HG03520 (cell line): ENCODE measurements around the gene EXOC4.

Experiments used
- ATAC-seq: cut with Tn5 transposase; IDR thresholded peaks from one replicate; pipeline ENCODE4 v1.9.1; 2021; ENCODE audit warnings: mild to moderate bottlenecking, moderate library complexity; ENCODE audit not compliant: unreplicated experiment

Gene EXOC4

GRCh38 chr7:133482599-133482998 is 229.7 kb downstream of the EXOC4 start:
- ATAC-seq: no peak

- no peak for ATAC-seq
Measured at GRCh38 chr7:133484086-133484485, 231.2 kb downstream of the EXOC4 start.

- no peak for ATAC-seq
Measured at GRCh38 chr7:133489906-133490305, 237.0 kb downstream of the EXOC4 start.

GRCh38 chr7:133491201-133491691 is 238.4 kb downstream of the EXOC4 start:
- no peak for ATAC-seq

- ATAC-seq: no peak
Measured at GRCh38 chr7:133491846-133492652, 239.2 kb downstream of the EXOC4 start.

GRCh38 chr7:133497061-133497460 is 244.2 kb downstream of the EXOC4 start:
- no peak for ATAC-seq

GRCh38 chr7:133501771-133502170 is 248.9 kb downstream of the EXOC4 start:
- ATAC-seq: no peak

GRCh38 chr7:133502498-133502897 is 249.6 kb downstream of the EXOC4 start:
- ATAC-seq: no peak

- no peak for ATAC-seq
Measured at GRCh38 chr7:133502972-133503371, 250.1 kb downstream of the EXOC4 start.

GRCh38 chr7:133504825-133505224 is 251.9 kb downstream of the EXOC4 start:
- no peak for ATAC-seq

- ATAC-seq: no peak
Measured at GRCh38 chr7:133509822-133510221, 256.9 kb downstream of the EXOC4 start.

- no peak for ATAC-seq
Measured at GRCh38 chr7:133510326-133511055, 257.6 kb downstream of the EXOC4 start.

GRCh38 chr7:133511252-133511651 is 258.4 kb downstream of the EXOC4 start:
- no peak for ATAC-seq

GRCh38 chr7:133511708-133512107 is 258.8 kb downstream of the EXOC4 start:
- no peak for ATAC-seq

- peak; percentile 79 for ATAC-seq
Measured at GRCh38 chr7:133512560-133512959, 259.7 kb downstream of the EXOC4 start.

- ATAC-seq: no peak
Measured at GRCh38 chr7:133513608-133514007, 260.7 kb downstream of the EXOC4 start.

- no peak for ATAC-seq
Measured at GRCh38 chr7:133514551-133514950, 261.7 kb downstream of the EXOC4 start.

- no peak for ATAC-seq
Measured at GRCh38 chr7:133517766-133518165, 264.9 kb downstream of the EXOC4 start.

- ATAC-seq: no peak
Measured at GRCh38 chr7:133518718-133519117, 265.8 kb downstream of the EXOC4 start.

GRCh38 chr7:133520248-133520647 is 267.4 kb downstream of the EXOC4 start:
- no peak for ATAC-seq

- no peak for ATAC-seq
Measured at GRCh38 chr7:133522501-133522900, 269.6 kb downstream of the EXOC4 start.

- no peak for ATAC-seq
Measured at GRCh38 chr7:133528796-133529195, 275.9 kb downstream of the EXOC4 start.
